ENCODE results near the gene SH3GL1. TPM values are rescaled to one million over a fixed set of nuclear protein-coding genes. Genes with fewer than 3 reads are reported as not detected.
A peak's percentile ranks its signal among the peaks of the same experiment; 100 is the strongest.

The SH3GL1 gene
- total RNA-seq, 4 donors from 2014 or later = 11.8 to 69.3 (median 29.5) TPM

GRCh38 chr19:4403005-4403761 lies 2.8 kb upstream of the SH3GL1 start:
- H3K27me3 ChIP-seq = no peaks in the 10 kb centered on the region
- H3K36me3 ChIP-seq = no peaks in the 10 kb centered on the region
- intact Hi-C loops (cut with DNase I; ENCODE audit: low total_unique reads) = no loop called here
- DNase-seq = no peak
- peak overlapping the region; percentile 76 to 91 for H3K27ac ChIP-seq
- H3K4me3 ChIP-seq = peak overlapping the region; percentile 24 to 67
- no peaks in the 10 kb centered on the region for H3K9me3 ChIP-seq
- no peak for TF ChIP-seq CTCF (IDR thresholded peaks at IDR 0.05)
- TF ChIP-seq POLR2A (IDR thresholded peaks at IDR 0.05) = no peak
- peaks cover 3 to 9% of the 10 kb centered on the region in 2 donors for H3K4me1 ChIP-seq

- Histone ChIP-seq H3K27me3 (no peaks in the 10 kb centered on the region), H3K9me3 (no peaks in the 10 kb centered on the region), H3K27ac (peak within 1 kb of the TSS; percentile 86 to 91), H3K4me3 (peak within 1 kb of the TSS; percentile 25 to 67), H3K4me1 (peaks cover 3 to 17% of the 10 kb centered on the region in 2 donors), H3K36me3 (no peaks in the 10 kb centered on the region)
- intact Hi-C loops (cut with DNase I; ENCODE audit: low total_unique reads) = no loop called here
- peak; percentile 99 to 100 for DNase-seq
- TF ChIP-seq CTCF (IDR thresholded peaks at IDR 0.05) = peak in 2 of 4 experiments; percentile 6 to 45
- TF ChIP-seq POLR2A (IDR thresholded peaks at IDR 0.05) = peak; percentile 55 to 86
Measured at GRCh38 chr19:4402171-4403004, 2.0 kb upstream of the SH3GL1 start, which contains the start of gene CHAF1A. CHAF1A (plus strand) TSS chr19:4402640; CDS start chr19:4402763, 123 bp downstream.

- DNase-seq = no peak
- H3K9me3 ChIP-seq = no peaks in the 10 kb centered on the region
- H3K27ac ChIP-seq = peak overlapping the region; percentile 86 to 91
- no peaks in the 10 kb centered on the region for H3K27me3 ChIP-seq
- H3K36me3 ChIP-seq = no peaks in the 10 kb centered on the region
- intact Hi-C loops (cut with DNase I; ENCODE audit: low total_unique reads) = no loop called here
- TF ChIP-seq POLR2A (IDR thresholded peaks at IDR 0.05) = no peak
- TF ChIP-seq CTCF (IDR thresholded peaks at IDR 0.05) = no peak
- peak overlapping the region; percentile 20 to 25 for H3K4me3 ChIP-seq
- H3K4me1 ChIP-seq = peaks cover 3 to 20% of the 10 kb centered on the region in 2 donors
Measured at GRCh38 chr19:4401769-4402170, 1.4 kb upstream of the SH3GL1 start.

- TF ChIP-seq POLR2A (IDR thresholded peaks at IDR 0.05) (no peak), CTCF (IDR thresholded peaks at IDR 0.05) (no peak)
- Histone ChIP-seq H3K27ac (peak overlapping the region; percentile 87 to 91), H3K9me3 (no peaks in the 10 kb centered on the region), H3K4me3 (peak overlapping the region; percentile 85 to 98), H3K27me3 (no peaks in the 10 kb centered on the region), H3K4me1 (peaks cover 3 to 20% of the 10 kb centered on the region in 2 donors), H3K36me3 (no peaks in the 10 kb centered on the region)
- intact Hi-C loops (cut with DNase I; ENCODE audit: low total_unique reads) = no loop called here
- no peak for DNase-seq
Measured at GRCh38 chr19:4399812-4400134, 574 bp downstream of the SH3GL1 start.

All from uterus (tissue), 4 donors.